GM10847 (cell line): ENCODE results near the gene LEPROT.

ENCODE experiments used
- POLR2A ChIP-seq: IDR thresholded peaks from 2 replicates; pipeline ENCODE4 v1.6.1; 2011; ENCODE audit not compliant: insufficient read length; ENCODE audit errors: extremely low read depth

Gene LEPROT

GRCh38 chr1:65449214-65449823 lies 28.9 kb downstream of the LEPROT start:
- TF ChIP-seq POLR2A = no peak

DNA sequence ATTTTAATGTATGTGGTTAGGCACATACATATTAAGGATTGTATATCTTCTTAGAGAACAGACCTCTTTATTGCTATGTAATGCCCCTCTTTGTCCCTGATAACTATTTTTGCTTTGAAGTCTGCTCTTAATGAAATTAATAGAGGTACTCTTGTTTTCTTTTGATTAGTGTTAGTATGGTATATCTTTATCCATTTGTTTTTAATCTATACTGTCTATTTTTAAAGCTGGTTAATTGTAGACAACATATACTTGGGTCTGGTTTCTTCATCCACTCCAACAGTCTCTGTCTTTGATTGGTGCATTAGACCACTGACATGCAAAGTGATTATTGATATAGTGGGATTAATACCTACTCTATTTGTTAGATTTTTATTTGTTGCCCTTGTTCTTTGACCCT lies 36.0 kb downstream of the LEPROT start:
- TF ChIP-seq POLR2A = no peak

GRCh38 chr1:65457868-65458267 lies 37.4 kb downstream of the LEPROT start:
- TF ChIP-seq POLR2A = no peak

GRCh38 chr1:65458730-65459396 lies 38.4 kb downstream of the LEPROT start:
- no peak for TF ChIP-seq POLR2A

GRCh38 chr1:65459397-65459768 lies 38.9 kb downstream of the LEPROT start:
- TF ChIP-seq POLR2A = no peak

DNA sequence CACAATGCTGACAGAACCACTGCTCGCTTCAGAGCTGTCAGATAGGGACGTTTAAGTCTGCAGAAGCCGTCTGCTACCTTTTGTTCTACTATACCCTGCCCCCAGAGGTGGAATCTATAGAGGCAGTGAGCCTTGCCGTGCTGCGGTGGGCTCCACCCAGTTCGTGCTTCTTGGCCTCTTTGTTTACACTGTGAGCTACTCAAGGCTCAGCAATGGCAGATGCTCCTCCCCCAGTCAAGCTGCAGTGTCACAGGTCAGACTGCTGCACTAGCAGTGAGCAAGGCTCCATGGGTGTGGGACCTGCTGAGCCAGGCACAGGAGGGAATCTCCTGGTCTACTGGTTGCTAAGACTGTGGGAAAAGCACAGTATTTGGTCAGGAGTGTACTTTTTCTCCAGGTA lies 47.1 kb downstream of the LEPROT start:
- TF ChIP-seq POLR2A = no peak

GRCh38 chr1:65469126-65469888 lies 48.8 kb downstream of the LEPROT start:
- no peak for TF ChIP-seq POLR2A

GRCh38 chr1:65469889-65470340 lies 49.4 kb downstream of the LEPROT start:
- TF ChIP-seq POLR2A = no peak

DNA sequence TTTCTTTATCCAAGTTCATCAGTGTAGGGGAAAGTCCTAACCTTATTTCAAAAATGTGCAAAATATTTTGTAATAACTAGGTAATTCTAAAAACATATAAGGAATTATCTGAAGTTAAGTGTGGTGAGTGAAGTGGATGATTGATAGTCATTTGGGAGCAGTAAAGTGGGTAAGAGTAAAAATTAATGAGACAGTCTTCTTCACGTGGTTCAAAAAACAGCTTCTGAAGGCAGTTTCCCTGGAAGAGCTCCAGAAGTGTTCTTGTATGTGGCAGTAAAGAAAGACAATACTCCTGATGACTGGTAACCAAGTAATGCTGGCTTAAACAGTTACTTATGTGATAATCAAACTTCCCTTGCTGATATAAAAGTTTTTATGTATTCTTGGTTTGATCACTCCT lies 50.3 kb downstream of the LEPROT start:
- no peak for TF ChIP-seq POLR2A

- no peak for TF ChIP-seq POLR2A
These were observed 50.9 kb downstream of the LEPROT start for GRCh38 chr1:65471213-65471833.

DNA sequence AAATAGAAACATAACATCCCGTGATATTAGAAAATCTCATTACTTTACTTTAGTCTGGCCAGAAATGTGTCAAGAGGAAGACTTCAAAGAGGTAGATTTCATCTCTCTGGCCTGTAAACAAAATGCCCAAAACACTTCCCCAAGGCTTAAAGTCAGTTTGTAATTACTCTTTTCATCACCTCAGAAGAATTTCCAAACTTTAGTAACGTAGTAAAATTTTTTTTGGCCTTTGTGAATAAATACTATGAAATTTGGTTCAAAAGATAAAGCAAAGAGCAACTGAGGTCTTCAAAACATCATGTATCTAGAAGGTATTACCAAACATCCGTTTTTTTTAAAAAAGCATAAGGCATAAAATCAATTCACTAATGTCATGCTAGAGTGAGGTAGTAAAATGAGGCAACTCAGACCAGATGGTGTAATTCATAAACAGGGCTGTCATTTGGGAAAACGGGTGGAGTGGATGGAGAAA lies 51.4 kb downstream of the LEPROT start:
- no peak for TF ChIP-seq POLR2A

DNA sequence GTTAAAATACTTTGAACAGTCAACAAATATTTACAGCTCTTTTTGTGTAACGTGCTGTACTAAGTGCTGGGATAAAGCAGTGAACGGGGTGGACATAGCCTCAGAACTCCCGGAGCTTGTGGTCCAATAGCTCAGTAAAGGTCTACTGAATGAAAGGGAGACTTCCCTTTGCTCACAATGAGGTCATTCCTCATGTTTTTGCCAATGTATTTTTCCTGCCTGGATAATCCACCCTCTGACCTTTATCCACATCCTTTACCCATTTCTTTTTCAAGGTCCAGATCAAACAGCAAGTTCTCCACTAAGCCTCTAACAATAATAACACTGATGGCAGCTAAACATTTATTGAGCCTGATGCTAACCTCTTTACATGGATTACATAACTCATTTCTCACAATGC lies 55.9 kb downstream of the LEPROT start:
- TF ChIP-seq POLR2A = no peak

- TF ChIP-seq POLR2A = no peak
These were observed 57.2 kb downstream of the LEPROT start for GRCh38 chr1:65477414-65478378.

DNA sequence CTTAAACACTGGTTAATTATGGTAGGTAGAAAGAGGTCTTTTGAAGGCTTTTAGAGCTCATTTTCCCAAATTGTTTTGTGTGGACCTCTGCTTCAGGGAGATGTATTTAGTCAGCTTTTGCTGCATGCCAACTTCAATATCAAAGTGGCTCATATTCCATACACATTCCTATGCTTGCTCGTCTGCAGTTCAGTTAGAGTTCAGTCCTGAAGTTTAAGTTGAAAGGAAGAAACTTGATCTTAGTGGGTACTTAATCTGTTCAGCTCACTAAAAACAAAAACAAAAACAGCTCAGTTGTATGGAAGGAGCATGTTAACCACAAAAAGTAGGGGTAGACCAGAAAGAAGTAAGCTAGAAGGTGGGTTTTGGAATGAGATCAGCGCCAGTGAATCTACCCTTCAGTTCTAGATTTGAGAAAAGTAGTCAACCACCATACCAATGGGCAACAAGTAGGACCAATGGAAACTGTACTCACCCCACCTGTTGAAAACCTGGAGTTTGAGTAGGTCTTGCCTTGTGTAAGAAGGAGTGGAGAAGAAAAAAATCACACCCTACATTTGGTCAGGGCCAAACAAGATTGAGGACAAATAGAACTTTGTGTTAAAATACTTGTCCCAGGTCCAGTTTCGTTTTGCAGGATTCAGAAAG lies 58.0 kb downstream of the LEPROT start:
- no peak for TF ChIP-seq POLR2A
